Panc1 (cell line): ENCODE results near the gene AGRP. TPM values are rescaled to one million over a fixed set of nuclear protein-coding genes. Genes with fewer than 3 reads are reported as not detected.

Experiments
- ATAC-seq: fragments of 200-7000 bp; cut with Tn5 transposase; 2 replicates; pipeline ENCODE4 v1.9.1; 2020; ENCODE audit warnings: mild to moderate bottlenecking, moderate library complexity
- BruUV-seq: library from RNA; stranded (reverse); fragments of 400-500 nt; replicated peaks from 2 replicates; lab custom pipeline; 2021; lab: Mats Ljungman, UMichigan
- CTCF ChIA-PET: fragments of 300-600 bp; sonication (Branson Sonifier 250); formaldehyde crosslinking; loops from one replicate; lab custom pipeline; 2022; ENCODE audit warnings: antibody characterized with exemption; lab: Charles Lee
- POLR2A ChIA-PET: fragments of 300-600 bp; sonication (Branson Sonifier 250); formaldehyde crosslinking; loops from one replicate; lab custom pipeline; 2022; ENCODE audit warnings: antibody characterized with exemption; lab: Charles Lee
- DNase-seq: peaks from one replicate; pipeline ENCODE4 v3.0.0-alpha.2; 2010; ENCODE audit warnings: low read depth, low spot score
- H3K27ac ChIP-seq: 2 replicates; pipeline ENCODE4 v1.5.1; 2011; ENCODE audit warnings: mild to moderate bottlenecking, low read length, inconsistent platforms
- H3K27me3 ChIP-seq: fragments of 200-500 bp; sonication (Bioruptor generic); 2 replicates; pipeline ENCODE4 v1.6.0; 2014; ENCODE audit warnings: low read length, inconsistent platforms; ENCODE audit not compliant: control insufficient read depth, insufficient read depth
- H3K36me3 ChIP-seq: fragments of 200-500 bp; sonication (Bioruptor generic); 2 replicates; pipeline ENCODE4 v1.5.1; 2014; ENCODE audit warnings: inconsistent platforms, mild to moderate bottlenecking, low read length, moderate library complexity; ENCODE audit not compliant: control insufficient read depth, insufficient read depth
- H3K4me1 ChIP-seq: 2 replicates; pipeline ENCODE4 v1.5.1; 2011; ENCODE audit warnings: inconsistent platforms, mild to moderate bottlenecking, low read length, moderate library complexity; ENCODE audit not compliant: control insufficient read depth, insufficient read depth
- H3K4me3 ChIP-seq, 2 experiments: 2 replicates each; pipeline ENCODE4 v1.5.1; 2011 to 2012; ENCODE audit warnings: low read depth in 2 of 2, low read length in 2 of 2, mild to moderate bottlenecking in 2 of 2, inconsistent platforms in 1 of 2, moderate library complexity in 1 of 2
- H3K9me3 ChIP-seq: fragments of 200-500 bp; sonication (Bioruptor generic); 2 replicates; pipeline ENCODE4 v1.5.1; 2014; ENCODE audit warnings: low read depth, mild to moderate bottlenecking, inconsistent platforms, low read length, moderate library complexity; ENCODE audit not compliant: control insufficient read depth, insufficient read depth
- POLR2AphosphoS5 ChIP-seq: IDR thresholded peaks from 2 replicates; pipeline ENCODE4 v1.6.1; 2012; ENCODE audit warnings: mild to moderate bottlenecking, low read depth, low read length, moderate library complexity
- SIN3A ChIP-seq: IDR thresholded peaks from 2 replicates; pipeline ENCODE4 v1.6.1; 2012; ENCODE audit warnings: low read depth, mild to moderate bottlenecking, low read length, moderate library complexity, borderline replicate concordance; ENCODE audit not compliant: insufficient read depth
- TCF7L2 ChIP-seq: IDR thresholded peaks from 2 replicates; pipeline ENCODE4 v1.6.1; 2011; ENCODE audit warnings: mild to moderate bottlenecking, low read depth, low read length, inconsistent platforms
- in situ Hi-C: cut with HindIII; loops from 2 replicates; pipeline ENCODE4 v1.10.0; 2016; ENCODE audit warnings: low sequenced_read_pairs, low pct_unique_long_range_greater_than_20kb
- intact Hi-C: fragments of 100-400 bp; cut with micrococcal nuclease; formaldehyde crosslinking; loops from one replicate; pipeline ENCODE4 v1.10.0; 2022; ENCODE audit not compliant: unreplicated experiment
- total RNA-seq: library from RNA; stranded (reverse); gene quantifications from one replicate; pipeline ENCODE4 v1.2.1, GENCODE V29; 2021; ENCODE audit not compliant: unreplicated experiment
- TF ChIP-seq, protein P1 (sequence below): fragments of 450-650 bp; IDR thresholded peaks from 2 replicates; pipeline ENCODE4 v1.5.1; 2017; ENCODE audit warnings: mild to moderate bottlenecking
- TF ChIP-seq, protein P2 (sequence below), 2 experiments: IDR thresholded peaks; 2 replicates each; pipeline ENCODE4 v1.6.1; 2011 to 2012; ENCODE audit warnings: low read depth in 2 of 2, control low read depth in 1 of 2, low read length in 1 of 2, mild to moderate bottlenecking in 1 of 2, moderate library complexity in 1 of 2; ENCODE audit not compliant: insufficient read depth in 1 of 2

AGRP gene
- total RNA-seq, 1 experiment from 2014 or later = not detected

DNA sequence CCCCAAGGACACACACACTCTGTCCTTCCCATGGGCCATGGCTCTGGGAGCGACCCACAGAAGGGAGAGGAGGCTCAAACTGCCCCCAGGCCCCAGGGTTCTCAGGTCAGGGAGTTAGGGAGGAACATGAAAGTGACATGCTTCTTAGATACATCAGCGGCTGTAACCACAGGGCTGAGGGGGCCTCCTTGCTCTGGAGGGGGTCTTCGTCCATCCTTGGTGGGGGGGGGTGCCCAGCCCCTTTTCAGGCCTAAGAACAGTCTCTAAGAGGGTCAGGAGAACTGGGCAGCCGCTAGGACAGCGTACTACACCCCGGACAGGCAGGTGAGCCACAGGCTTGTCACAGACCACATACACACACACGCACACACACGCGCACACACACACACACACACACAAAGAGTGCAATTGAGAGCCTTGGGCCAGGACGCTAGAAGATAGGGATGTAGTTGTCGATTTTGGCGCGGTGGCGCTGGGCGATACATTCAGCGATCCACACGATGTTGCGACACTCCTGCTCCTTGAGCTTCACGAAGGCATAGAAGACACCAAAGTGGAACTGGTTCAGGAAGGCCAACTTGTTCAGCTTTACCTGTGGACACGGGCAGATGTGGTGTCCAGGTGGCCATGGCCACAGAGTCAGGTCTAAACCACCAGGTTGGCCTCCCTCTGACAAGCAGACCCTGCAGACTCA, 45.1 kb downstream of the AGRP start:
- in situ Hi-C loops = no loop called here
- H3K27ac ChIP-seq = no peak overlapping the region
- H3K36me3 ChIP-seq = no peaks in the 10 kb centered on the region
- H3K27me3 ChIP-seq = no peaks in the 10 kb centered on the region
- BruUV-seq = TSS peak; percentile 96
- ATAC-seq (no peak), DNase-seq (no peak)
- no peaks in the 10 kb centered on the region for H3K4me1 ChIP-seq
- CTCF ChIA-PET = interaction anchor here (0.6 to 1.1 kb wide), 2 partner anchors 43 to 55 kb away, joined by 4 to 14 read pairs; no protein-coding TSS in a partner anchor
- no peaks in the 10 kb centered on the region for H3K9me3 ChIP-seq
- no peak overlapping the region for H3K4me3 ChIP-seq
- TF ChIP-seq SIN3A (no peak), POLR2AphosphoS5 (no peak)
- TF ChIP-seq, protein P1, sequence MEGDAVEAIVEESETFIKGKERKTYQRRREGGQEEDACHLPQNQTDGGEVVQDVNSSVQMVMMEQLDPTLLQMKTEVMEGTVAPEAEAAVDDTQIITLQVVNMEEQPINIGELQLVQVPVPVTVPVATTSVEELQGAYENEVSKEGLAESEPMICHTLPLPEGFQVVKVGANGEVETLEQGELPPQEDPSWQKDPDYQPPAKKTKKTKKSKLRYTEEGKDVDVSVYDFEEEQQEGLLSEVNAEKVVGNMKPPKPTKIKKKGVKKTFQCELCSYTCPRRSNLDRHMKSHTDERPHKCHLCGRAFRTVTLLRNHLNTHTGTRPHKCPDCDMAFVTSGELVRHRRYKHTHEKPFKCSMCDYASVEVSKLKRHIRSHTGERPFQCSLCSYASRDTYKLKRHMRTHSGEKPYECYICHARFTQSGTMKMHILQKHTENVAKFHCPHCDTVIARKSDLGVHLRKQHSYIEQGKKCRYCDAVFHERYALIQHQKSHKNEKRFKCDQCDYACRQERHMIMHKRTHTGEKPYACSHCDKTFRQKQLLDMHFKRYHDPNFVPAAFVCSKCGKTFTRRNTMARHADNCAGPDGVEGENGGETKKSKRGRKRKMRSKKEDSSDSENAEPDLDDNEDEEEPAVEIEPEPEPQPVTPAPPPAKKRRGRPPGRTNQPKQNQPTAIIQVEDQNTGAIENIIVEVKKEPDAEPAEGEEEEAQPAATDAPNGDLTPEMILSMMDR = no peak
- POLR2A ChIA-PET = no interaction called here
- intact Hi-C loops = no loop called here

GRCh38 chr16:67437513-67437912, 45.8 kb downstream of the AGRP start:
- H3K27ac ChIP-seq = no peak overlapping the region
- H3K36me3 ChIP-seq = no peaks in the 10 kb centered on the region
- ChIA-PET CTCF (no interaction called here), POLR2A (no interaction called here)
- no peaks in the 10 kb centered on the region for H3K9me3 ChIP-seq
- TF ChIP-seq SIN3A (no peak), TCF7L2 (no peak), POLR2AphosphoS5 (no peak)
- TF ChIP-seq, protein P1 = no peak
- TF ChIP-seq, protein P2, sequence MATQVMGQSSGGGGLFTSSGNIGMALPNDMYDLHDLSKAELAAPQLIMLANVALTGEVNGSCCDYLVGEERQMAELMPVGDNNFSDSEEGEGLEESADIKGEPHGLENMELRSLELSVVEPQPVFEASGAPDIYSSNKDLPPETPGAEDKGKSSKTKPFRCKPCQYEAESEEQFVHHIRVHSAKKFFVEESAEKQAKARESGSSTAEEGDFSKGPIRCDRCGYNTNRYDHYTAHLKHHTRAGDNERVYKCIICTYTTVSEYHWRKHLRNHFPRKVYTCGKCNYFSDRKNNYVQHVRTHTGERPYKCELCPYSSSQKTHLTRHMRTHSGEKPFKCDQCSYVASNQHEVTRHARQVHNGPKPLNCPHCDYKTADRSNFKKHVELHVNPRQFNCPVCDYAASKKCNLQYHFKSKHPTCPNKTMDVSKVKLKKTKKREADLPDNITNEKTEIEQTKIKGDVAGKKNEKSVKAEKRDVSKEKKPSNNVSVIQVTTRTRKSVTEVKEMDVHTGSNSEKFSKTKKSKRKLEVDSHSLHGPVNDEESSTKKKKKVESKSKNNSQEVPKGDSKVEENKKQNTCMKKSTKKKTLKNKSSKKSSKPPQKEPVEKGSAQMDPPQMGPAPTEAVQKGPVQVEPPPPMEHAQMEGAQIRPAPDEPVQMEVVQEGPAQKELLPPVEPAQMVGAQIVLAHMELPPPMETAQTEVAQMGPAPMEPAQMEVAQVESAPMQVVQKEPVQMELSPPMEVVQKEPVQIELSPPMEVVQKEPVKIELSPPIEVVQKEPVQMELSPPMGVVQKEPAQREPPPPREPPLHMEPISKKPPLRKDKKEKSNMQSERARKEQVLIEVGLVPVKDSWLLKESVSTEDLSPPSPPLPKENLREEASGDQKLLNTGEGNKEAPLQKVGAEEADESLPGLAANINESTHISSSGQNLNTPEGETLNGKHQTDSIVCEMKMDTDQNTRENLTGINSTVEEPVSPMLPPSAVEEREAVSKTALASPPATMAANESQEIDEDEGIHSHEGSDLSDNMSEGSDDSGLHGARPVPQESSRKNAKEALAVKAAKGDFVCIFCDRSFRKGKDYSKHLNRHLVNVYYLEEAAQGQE (IDR thresholded peaks at IDR 0.05; ENCODE audit: insufficient read depth in 1 of 2, low read depth in 2 of 2, low read length in 1 of 2) = no peak
- ATAC-seq (no peak), DNase-seq (no peak)
- no TSS peak for BruUV-seq
- H3K4me1 ChIP-seq = no peaks in the 10 kb centered on the region
- in situ Hi-C loops = no loop called here
- intact Hi-C loops = no loop called here
- no peak overlapping the region for H3K4me3 ChIP-seq
- no peaks in the 10 kb centered on the region for H3K27me3 ChIP-seq
